ENCODE results near the gene MTG2.
"Not testable (repeated sequence)": the region's sequence is repeated elsewhere in the genome, so short reads cannot be mapped to it uniquely, and the experiment has no call there.

MTG2 gene

GRCh38 chr20:62147528-62147927, 35.3 kb upstream of the MTG2 start:
- Mint-ChIP-seq H3K27ac (no peak overlapping the region), H3K4me3 (peak overlapping the region in 2 of 3 experiments; percentile 38 to 48), H3K9me3 (no peaks in the 10 kb centered on the region), H3K36me3 (ENCODE audit: low read depth) (peaks cover 12% of the 10 kb centered on the region), H3K4me1 (peaks cover 41% of the 10 kb centered on the region), H3K27me3 (ENCODE audit: low read depth) (no peaks in the 10 kb centered on the region)
- no peak for TF ChIP-seq CTCF (IDR thresholded peaks at IDR 0.05; ENCODE audit: unreplicated experiment in 3 of 3)

GRCh38 chr20:62148383-62148782, 34.4 kb upstream of the MTG2 start:
- H3K4me1 Mint-ChIP-seq: peaks cover 41% of the 10 kb centered on the region
- H3K27me3 Mint-ChIP-seq (ENCODE audit: low read depth); H3K9me3 Mint-ChIP-seq; H3K27ac Mint-ChIP-seq; H3K4me3 Mint-ChIP-seq: not testable (repeated sequence)
- peaks cover 20% of the 10 kb centered on the region for H3K36me3 Mint-ChIP-seq (ENCODE audit: low read depth)

GRCh38 chr20:62148908-62149314, 33.9 kb upstream of the MTG2 start:
- Mint-ChIP-seq H3K27me3 (ENCODE audit: low read depth) (no peaks in the 10 kb centered on the region), H3K36me3 (ENCODE audit: low read depth) (peaks cover 25% of the 10 kb centered on the region), H3K27ac (no peak overlapping the region), H3K4me3 (peak overlapping the region in 1 of 3 experiments; percentile 3), H3K4me1 (peaks cover 41% of the 10 kb centered on the region), H3K9me3 (no peaks in the 10 kb centered on the region)
- no peak for TF ChIP-seq CTCF (IDR thresholded peaks at IDR 0.05; ENCODE audit: unreplicated experiment in 3 of 3)

DNA sequence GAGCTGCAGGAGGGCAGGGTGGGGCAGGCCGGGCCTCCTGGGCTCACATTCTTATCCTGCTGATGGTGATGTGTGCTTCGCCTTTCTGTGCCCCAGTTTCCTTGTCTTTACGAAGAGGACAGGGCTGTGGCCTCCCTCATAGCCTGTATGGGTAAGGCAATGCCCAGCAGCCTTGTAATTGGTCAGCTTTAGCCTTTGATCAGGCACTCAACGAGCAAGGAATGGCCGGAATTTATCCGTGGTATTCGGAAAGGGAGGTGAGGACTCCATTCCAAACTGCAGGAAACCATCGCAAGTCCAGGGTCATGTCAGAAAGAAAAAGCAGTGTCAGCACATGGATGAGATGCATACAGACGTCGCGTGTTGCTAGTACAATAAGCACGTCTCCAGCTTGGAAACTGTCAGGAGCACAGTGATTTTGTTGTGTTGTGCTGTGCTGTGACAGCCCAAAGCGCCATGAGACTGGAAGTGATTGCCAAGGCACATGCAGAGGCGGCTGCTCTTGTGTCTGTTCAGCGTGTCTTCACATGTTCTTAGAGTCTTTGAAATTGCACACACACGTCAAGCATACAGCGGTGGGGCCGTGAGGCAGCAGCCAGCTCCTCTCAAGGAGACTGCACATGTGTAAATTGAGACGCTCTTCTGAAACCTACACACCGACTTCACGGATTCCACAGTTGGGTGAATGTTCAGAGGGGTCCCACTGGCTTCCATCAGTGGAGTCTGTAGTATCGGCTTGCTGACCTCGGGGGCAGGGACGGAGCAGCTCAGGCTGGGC, 33.1 kb upstream of the MTG2 start:
- Mint-ChIP-seq H3K36me3 (ENCODE audit: low read depth) (peaks cover 33% of the 10 kb centered on the region), H3K4me1 (peaks cover 36% of the 10 kb centered on the region), H3K27ac (peak overlapping the region; percentile 28 to 78 (median 66)), H3K9me3 (no peaks in the 10 kb centered on the region), H3K4me3 (peak overlapping the region in 2 of 3 experiments; percentile 22 to 49), H3K27me3 (ENCODE audit: low read depth) (no peaks in the 10 kb centered on the region)
- TF ChIP-seq CTCF (IDR thresholded peaks at IDR 0.05; ENCODE audit: unreplicated experiment in 3 of 3): no peak

- Mint-ChIP-seq H3K4me3 (no peak overlapping the region), H3K9me3 (no peaks in the 10 kb centered on the region), H3K27ac (peak overlapping the region in 1 of 3 experiments; percentile 78), H3K27me3 (ENCODE audit: low read depth) (no peaks in the 10 kb centered on the region), H3K4me1 (peaks cover 31% of the 10 kb centered on the region), H3K36me3 (ENCODE audit: low read depth) (peaks cover 36% of the 10 kb centered on the region)
- TF ChIP-seq CTCF (IDR thresholded peaks at IDR 0.05; ENCODE audit: unreplicated experiment in 3 of 3): no peak
Observed at GRCh38 chr20:62150310-62150575, 32.6 kb upstream of the MTG2 start.

DNA sequence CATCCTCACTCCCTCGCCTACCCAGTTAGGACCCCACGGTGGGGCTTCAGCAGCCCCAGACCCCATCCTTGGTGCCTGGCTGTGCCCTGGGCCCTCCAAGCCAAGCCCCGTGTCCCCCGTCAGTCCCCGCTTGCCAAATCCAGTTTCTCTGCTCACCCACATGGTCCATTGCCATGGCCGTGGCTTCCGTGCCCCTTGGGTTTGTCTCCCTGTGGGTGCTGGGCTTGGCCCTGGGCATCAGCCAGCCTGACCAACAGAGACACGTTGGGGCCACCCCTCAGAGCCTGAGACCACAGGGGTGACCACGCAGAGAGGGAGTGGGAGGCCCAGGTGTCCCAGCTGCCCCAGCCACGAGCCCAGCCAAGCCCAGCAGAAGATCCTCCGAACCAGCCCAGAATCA, 31.6 kb upstream of the MTG2 start:
- Mint-ChIP-seq H3K9me3 (no peaks in the 10 kb centered on the region), H3K4me3 (no peak overlapping the region), H3K27me3 (ENCODE audit: low read depth) (no peaks in the 10 kb centered on the region), H3K36me3 (ENCODE audit: low read depth) (peaks cover 44% of the 10 kb centered on the region), H3K27ac (no peak overlapping the region), H3K4me1 (peaks cover 31% of the 10 kb centered on the region)
- TF ChIP-seq CTCF (IDR thresholded peaks at IDR 0.05; ENCODE audit: unreplicated experiment in 3 of 3): no peak

Data from nephron (organoid).